ENCODE results near the gene ALKBH6. TPM values are rescaled to one million over a fixed set of nuclear protein-coding genes. Genes with fewer than 3 reads are reported as not detected.

ALKBH6 gene
- total and polyA plus RNA-seq, 2 of the 13 experiments (the other 11 are each of a cell fraction or from before 2014, with no cell fraction given), result 13.7 to 18.1 TPM

GRCh38 chr19:36054119-36054732 is 40.2 kb upstream of the ALKBH6 start, which contains the start of gene THAP8 (continued):
- TF ChIP-seq ZBTB44 (CRISPR knock-in tag; IDR thresholded peaks at IDR 0.05) (0 out of 2 replicates have a peak, but pooled peaks have one; percentile 11), HNRNPUL1 (IDR thresholded peaks at IDR 0.05; ENCODE audit: low read depth, low read length) (0 out of 2 replicates have a peak, but pooled peaks have one; percentile 65), ZNF253 (CRISPR knock-in tag; IDR thresholded peaks at IDR 0.05; ENCODE audit: borderline replicate concordance) (no peak), CENPBD1 (CRISPR knock-in tag; IDR thresholded peaks at IDR 0.05; ENCODE audit: borderline replicate concordance, low read depth) (no peak), ZNF550 (CRISPR knock-in tag; IDR thresholded peaks at IDR 0.05; ENCODE audit: borderline replicate concordance) (no peak), HOXA7 (CRISPR knock-in tag; IDR thresholded peaks at IDR 0.05) (no peak), ZNF770 (CRISPR knock-in tag; IDR thresholded peaks at IDR 0.05) (peak; percentile 41; the same call in 1 of the 2 replicates), ZNF597 (CRISPR knock-in tag; IDR thresholded peaks at IDR 0.05) (no peak; the same call in 1 of the 2 replicates), MED13 (CRISPR knock-in tag; IDR thresholded peaks at IDR 0.05) (peak; percentile 55; the same call in 1 of the 2 replicates), HOXA3 (CRISPR knock-in tag; IDR thresholded peaks at IDR 0.05) (peak; percentile 84), ZNF136 (CRISPR knock-in tag; IDR thresholded peaks at IDR 0.05; ENCODE audit: low read depth) (peak; percentile 87), PAWR (CRISPR knock-in tag; IDR thresholded peaks at IDR 0.05; ENCODE audit: borderline replicate concordance) (no peak), POLR2A (IDR thresholded peaks at IDR 0.05; ENCODE audit: insufficient read depth in 1 of 2, low read depth in 2 of 2, low read length in 2 of 2) (peak; percentile 69 to 94), REXO4 (CRISPR knock-in tag; IDR thresholded peaks at IDR 0.05; ENCODE audit: borderline replicate concordance) (no peak), HINFP (CRISPR knock-in tag; IDR thresholded peaks at IDR 0.05; ENCODE audit: low read depth) (0 out of 2 replicates have a peak, but pooled peaks have one; percentile 51), KDM5B (CRISPR knock-in tag; IDR thresholded peaks at IDR 0.05; ENCODE audit: borderline replicate concordance) (peak; percentile 89), ZNF607 (CRISPR knock-in tag; IDR thresholded peaks at IDR 0.05; ENCODE audit: borderline replicate concordance) (peak; percentile 84; the same call in 1 of the 2 replicates), BRCA1 (CRISPR knock-in tag; IDR thresholded peaks at IDR 0.05) (no peak; the same call in none of the 2 replicates), ZNF446 (CRISPR knock-in tag; IDR thresholded peaks at IDR 0.05) (0 out of 2 replicates have a peak, but pooled peaks have one; percentile 73), ZBTB21 (CRISPR knock-in tag; IDR thresholded peaks at IDR 0.05) (peak; percentile 62; the same call in 1 of the 2 replicates), SIX1 (CRISPR knock-in tag; IDR thresholded peaks at IDR 0.05; ENCODE audit: borderline replicate concordance) (no peak; the same call in 1 of the 2 replicates), HMG20A (CRISPR knock-in tag; IDR thresholded peaks at IDR 0.05; ENCODE audit: borderline replicate concordance) (peak; percentile 28; the same call in 1 of the 2 replicates), RARA (CRISPR knock-in tag; IDR thresholded peaks at IDR 0.05) (peak; percentile 53; the same call in 1 of the 2 replicates)

Measured in HepG2 (cell line).